RWPE1 (cell line): ENCODE results near the gene LLGL2.

Source experiments
- CTCF ChIA-PET: fragments of 350-600 bp; sonication (Branson Sonifier 250); formaldehyde crosslinking; extraction: SDS; loops from one replicate; lab custom pipeline; 2021; lab: Yijun Ruan, JAX
- POLR2A ChIA-PET: fragments of 400-600 bp; formaldehyde crosslinking; extraction: SDS; loops from one replicate; lab custom pipeline; 2020; ENCODE audit warnings: antibody characterized with exemption; ENCODE audit not compliant: low non-redundant PET; lab: Yijun Ruan, JAX
- DNase-seq: peaks from one replicate; pipeline ENCODE4 v3.0.0; 2012; ENCODE audit warnings: low spot score
- H3K27ac ChIP-seq: fragments of 450-650 bp; 2 replicates; pipeline ENCODE4 v1.5.1; 2017
- TF ChIP-seq, protein P1 (sequence below): fragments of 450-650 bp; conservative IDR thresholded peaks from 2 replicates; pipeline ENCODE4 v1.5.1; 2017; ENCODE audit warnings: low read depth, mild to moderate bottlenecking

Gene LLGL2

GRCh38 chr17:75506134-75506533 lies 19.4 kb upstream of the LLGL2 start:
- TF ChIP-seq, protein P1, sequence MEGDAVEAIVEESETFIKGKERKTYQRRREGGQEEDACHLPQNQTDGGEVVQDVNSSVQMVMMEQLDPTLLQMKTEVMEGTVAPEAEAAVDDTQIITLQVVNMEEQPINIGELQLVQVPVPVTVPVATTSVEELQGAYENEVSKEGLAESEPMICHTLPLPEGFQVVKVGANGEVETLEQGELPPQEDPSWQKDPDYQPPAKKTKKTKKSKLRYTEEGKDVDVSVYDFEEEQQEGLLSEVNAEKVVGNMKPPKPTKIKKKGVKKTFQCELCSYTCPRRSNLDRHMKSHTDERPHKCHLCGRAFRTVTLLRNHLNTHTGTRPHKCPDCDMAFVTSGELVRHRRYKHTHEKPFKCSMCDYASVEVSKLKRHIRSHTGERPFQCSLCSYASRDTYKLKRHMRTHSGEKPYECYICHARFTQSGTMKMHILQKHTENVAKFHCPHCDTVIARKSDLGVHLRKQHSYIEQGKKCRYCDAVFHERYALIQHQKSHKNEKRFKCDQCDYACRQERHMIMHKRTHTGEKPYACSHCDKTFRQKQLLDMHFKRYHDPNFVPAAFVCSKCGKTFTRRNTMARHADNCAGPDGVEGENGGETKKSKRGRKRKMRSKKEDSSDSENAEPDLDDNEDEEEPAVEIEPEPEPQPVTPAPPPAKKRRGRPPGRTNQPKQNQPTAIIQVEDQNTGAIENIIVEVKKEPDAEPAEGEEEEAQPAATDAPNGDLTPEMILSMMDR, result no peak
- H3K27ac ChIP-seq, result peak overlapping the region; percentile 9
- CTCF ChIA-PET, result interaction anchor here (0.6 kb wide), 1 partner anchor 126 kb away, joined by 4 read pairs; no protein-coding TSS in a partner anchor
- POLR2A ChIA-PET, result no interaction called here
- no peak for DNase-seq

GRCh38 chr17:75506888-75507287 lies 18.6 kb upstream of the LLGL2 start:
- ChIA-PET POLR2A (no interaction called here), CTCF (no interaction called here)
- DNase-seq, result no peak
- peak overlapping the region; percentile 9; the same call in 1 of the 2 replicates for H3K27ac ChIP-seq
- TF ChIP-seq, protein P1, result no peak

- ChIA-PET CTCF (interaction anchor here (0.6 kb wide), 2 partner anchors 80 to 360 kb away, joined by 3 read pairs; no protein-coding TSS in a partner anchor), POLR2A (no interaction called here)
- TF ChIP-seq, protein P1, result no peak
- DNase-seq, result no peak
- H3K27ac ChIP-seq, result peak overlapping the region; percentile 86
These were observed 17.5 kb upstream of the LLGL2 start for GRCh38 chr17:75507733-75508719.

DNA sequence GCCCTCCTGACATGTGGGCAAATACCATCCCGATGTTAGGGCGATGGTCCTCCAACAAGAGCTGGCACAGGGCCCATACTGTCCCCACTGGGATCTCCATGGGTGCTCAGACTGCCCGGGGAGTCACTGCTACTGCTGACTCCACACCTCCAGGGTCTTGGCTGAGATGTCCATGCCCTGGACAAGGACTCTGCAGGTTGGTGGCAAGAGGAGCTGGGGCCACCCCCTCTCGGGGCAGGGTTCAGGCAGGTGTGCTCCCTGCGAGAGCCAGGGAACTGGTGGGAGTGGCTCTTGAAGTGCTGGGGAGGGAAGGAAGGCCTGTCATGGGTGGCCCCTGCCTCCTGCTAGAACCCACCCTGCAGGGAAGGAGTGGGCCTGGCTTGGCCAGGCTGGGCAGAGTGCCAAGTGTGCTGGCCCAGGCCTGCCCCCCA lies 16.6 kb upstream of the LLGL2 start:
- TF ChIP-seq, protein P1, result no peak
- no peak for DNase-seq
- ChIA-PET CTCF (no interaction called here), POLR2A (no interaction called here)
- H3K27ac ChIP-seq, result peak overlapping the region; percentile 86

DNA sequence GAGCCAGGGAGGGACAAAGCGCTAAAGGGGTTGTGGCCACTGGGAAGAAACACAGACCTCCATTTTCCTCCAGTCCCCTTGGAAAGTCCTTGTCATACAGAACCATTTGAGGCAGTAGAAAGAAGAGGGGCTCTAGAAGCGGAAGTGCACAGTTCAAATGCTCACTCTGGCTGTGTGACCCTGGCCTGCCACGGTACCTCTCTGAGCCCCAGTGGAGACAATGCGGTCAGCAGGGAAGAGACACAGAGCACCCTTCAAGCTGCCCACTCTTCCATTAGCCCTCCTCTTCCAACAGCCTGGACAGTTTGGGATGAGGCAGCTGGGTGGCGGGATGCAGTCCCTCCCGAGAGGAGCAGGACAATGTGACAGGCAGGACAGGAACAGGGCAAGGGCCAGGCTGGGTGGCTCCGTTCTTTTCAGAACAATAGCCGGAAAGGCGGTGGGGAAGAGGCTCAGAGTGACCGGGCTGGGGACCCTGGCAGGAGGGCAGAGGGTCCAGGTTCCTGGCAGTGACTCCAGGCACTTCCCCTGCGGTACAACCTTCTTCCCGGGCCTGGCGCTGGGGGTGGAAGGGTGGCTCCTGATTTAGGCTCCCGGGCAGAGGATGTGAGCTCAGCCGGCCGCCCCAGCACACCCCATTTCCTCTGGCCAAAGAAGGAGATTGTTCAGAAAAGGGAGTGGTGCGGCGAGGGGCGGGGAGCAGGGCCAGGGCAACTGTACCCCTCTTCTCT lies 15.8 kb upstream of the LLGL2 start:
- TF ChIP-seq, protein P1, result no peak
- peak overlapping the region; percentile 86 for H3K27ac ChIP-seq
- ChIA-PET CTCF (no interaction called here), POLR2A (no interaction called here)
- no peak for DNase-seq

GRCh38 chr17:75511270-75511609 lies 14.3 kb upstream of the LLGL2 start:
- CTCF ChIA-PET, result no interaction called here
- no peak for DNase-seq
- POLR2A ChIA-PET, result interaction anchor here (0.5 kb wide), 1 partner anchor 14 kb away, joined by 3 read pairs; the partner anchor contains the start of gene LLGL2
- H3K27ac ChIP-seq, result peak overlapping the region; percentile 86
- TF ChIP-seq, protein P1, result no peak
